Stimulated activated CD8-positive, alpha-beta memory T cell treated with anti-CD3 and anti-CD28 coated beads, Interleukin-4, amount 100 ng/mL, for 48 hours (primary cell): ENCODE measurements around the gene POLR1C.
"Not testable (repeated sequence)": the region's sequence is repeated elsewhere in the genome, so short reads cannot be mapped to it uniquely, and the experiment has no call there.

ENCODE experiments used
- DNase-seq: peaks from one replicate; pipeline ENCODE4 v3.0.0-alpha.2; 2020

Gene POLR1C, protein sequence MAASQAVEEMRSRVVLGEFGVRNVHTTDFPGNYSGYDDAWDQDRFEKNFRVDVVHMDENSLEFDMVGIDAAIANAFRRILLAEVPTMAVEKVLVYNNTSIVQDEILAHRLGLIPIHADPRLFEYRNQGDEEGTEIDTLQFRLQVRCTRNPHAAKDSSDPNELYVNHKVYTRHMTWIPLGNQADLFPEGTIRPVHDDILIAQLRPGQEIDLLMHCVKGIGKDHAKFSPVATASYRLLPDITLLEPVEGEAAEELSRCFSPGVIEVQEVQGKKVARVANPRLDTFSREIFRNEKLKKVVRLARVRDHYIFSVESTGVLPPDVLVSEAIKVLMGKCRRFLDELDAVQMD

GRCh38 chr6:43516697-43517504 is at the start of gene POLR1C, which contains the start of gene YIPF3:
Gene POLR1C (plus strand): TSS chr6:43517089. CDS start chr6:43517110, 21 bp downstream.
Gene YIPF3 (minus strand): TSS chr6:43516926. CDS start chr6:43516807, 119 bp downstream.
- DNase-seq, result peak; percentile 98

- DNase-seq, result not testable (repeated sequence)
Measured at GRCh38 chr6:43467265-43467664, 49.6 kb upstream of the POLR1C start.

DNA sequence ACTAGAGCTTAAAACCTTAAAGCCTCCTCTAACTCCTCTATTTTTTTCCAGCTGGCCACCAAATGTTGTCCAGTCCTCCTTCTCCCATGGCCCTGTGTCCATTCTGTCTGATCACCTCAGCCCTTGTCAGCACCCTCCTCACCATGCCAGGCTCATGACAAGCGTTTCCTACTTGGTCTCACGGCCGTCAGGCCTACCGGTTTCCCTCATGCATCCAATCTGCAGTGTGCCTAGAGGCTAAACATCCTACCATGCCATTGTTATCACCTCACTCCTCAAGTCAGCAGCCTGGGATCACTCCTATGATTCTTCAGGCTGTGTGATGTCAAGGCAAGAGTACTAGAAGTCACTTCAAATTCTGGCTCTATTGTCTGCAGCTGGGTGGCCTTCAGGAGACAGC is 49.1 kb upstream of the POLR1C start:
- no peak for DNase-seq

DNA sequence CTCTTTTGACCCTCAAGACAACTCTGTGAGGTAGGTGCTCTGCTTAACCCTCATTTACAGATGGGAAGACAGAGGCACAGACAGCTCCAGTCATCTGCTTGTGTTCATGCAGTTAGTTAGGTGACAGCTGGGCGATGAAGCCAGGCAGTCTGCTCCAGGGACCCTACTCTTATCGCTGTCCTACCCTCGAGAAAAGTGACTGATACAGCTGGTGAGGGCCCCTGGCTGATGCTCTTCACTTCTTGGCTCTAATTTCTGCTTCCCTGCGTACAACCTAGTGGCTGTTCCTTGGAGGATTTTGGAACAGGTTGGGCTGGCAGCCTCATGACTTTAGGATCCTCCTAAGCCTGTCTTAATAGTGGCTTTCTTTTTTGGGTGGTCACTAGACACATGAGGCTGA is 48.6 kb upstream of the POLR1C start:
- DNase-seq, result no peak

DNA sequence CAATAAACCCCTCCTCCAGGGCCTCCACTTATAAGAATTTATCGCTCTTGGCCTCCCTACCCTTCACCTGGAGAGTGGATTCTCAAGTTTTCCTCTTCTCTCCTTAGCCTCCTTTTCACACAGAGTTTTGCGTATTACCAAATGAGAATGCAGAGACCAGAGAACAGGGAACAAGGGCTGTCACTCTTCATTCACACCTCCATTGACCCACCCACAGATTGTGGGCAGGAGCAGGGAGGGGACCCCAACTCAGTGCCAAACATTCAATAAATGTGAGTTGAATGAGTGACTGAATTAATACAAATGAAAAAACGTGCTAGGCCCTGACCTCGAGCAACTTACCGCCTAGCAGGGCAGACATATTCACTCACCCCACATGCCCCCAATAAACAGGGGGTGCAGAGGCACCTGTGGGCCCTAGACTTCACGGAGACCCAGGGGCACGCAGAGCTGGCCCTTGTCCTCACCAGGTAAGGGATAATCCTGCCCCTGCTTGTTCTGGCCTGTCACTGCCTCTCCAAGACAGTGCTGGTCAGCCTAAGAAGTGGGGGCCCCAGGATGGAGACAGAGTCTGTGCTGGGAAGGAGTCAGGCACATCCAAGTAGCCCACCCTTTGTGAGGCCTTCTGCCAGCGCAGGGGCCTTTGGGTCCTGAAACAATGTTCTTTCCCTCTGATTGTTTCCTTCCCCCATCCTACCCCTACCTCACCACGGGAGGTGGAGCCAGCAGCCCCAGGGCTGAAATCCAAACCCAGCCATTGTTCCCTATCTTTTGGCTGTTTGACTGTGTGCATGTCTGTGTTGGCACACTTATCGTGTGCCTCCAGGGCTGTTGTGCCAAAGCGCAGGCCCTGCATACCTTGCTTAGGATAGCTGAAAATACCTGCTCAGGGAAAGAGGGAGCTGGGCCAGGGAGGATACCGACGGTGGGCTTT is 47.9 kb upstream of the POLR1C start:
- DNase-seq, result no peak

DNA sequence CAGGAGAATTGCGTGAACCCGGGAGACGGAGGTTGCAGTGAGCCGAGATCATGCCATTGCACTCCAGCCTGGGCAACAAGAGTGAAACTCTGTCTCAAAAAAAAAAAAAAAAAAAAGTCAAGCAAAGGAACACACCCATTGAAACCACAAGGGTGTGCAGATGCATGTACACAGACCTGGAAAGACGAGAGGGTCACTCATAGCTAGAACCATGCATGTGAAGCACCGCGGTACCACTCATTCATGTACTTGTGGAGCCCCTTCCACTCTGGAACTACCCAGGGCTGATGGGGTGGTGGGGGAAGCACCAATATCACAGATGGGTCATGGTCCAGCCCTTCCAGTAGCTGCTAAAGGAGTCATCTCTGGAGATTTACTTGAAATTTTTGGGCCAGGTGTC is 46.9 kb upstream of the POLR1C start:
- no peak for DNase-seq

DNA sequence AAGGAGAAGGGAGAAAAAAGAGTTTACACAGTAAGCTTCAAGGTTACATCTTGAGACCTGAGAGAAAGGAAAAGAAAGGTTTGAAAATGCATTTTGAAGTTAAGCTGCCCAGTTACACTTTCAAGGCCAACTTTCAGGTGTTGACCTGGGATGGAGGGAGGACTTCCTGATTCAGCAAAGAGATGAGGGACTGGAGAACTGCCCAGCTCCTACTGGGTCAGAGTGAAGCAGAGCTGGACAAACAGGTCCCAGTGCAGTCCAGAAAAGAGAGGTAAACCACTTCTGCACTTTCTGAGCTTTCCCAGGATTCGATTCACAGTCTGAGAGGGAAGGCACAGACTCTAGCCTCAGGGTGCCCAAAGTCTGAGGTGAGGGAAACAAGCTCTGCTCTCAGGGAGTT is 45.5 kb upstream of the POLR1C start:
- no peak for DNase-seq

DNA sequence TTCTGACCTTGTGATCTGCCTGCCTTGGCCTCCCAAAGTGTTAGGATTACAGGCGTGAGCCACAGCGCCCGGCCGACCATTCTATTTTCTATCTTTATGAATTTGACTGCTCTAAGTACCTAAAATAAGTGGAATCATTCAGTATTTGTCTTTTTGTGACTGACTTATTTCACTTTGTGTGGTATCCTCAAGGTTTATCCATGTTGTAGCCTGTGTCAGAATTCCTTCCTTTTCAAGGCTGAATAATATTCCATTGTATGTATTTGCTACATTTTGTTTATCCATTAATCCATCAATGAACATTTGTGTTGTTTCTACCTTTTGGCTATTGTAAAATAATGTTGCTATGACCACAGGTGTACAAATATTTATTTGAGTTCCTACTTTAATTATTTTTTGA is 44.4 kb upstream of the POLR1C start:
- no peak for DNase-seq

DNA sequence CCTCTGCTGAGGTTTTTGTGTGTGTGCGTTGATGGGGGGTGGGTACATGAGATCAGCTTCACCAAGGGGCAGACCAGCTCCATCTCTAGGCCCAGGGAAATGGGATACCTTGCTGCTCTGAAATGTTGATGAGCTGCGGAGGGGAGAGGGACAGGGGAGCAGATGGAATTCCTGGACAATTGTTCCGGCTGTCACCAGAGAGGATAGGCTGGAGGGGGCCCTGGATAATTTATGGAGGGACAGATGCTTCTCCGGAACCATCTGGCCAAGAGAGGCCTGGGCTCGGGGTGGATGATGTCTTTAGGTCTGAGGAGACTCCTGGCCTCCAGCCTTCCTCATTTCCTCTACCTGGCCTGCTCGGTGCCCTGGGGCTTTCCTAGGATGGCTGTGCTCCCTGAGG is 41.4 kb upstream of the POLR1C start:
- no peak for DNase-seq

GRCh38 chr6:43476746-43477145 is 40.1 kb upstream of the POLR1C start:
- DNase-seq, result no peak

- peak; percentile 100 for DNase-seq
Measured at GRCh38 chr6:43477235-43478007, 39.5 kb upstream of the POLR1C start, which contains the start of gene TJAP1. Gene TJAP1 (plus strand): TSS chr6:43477570. CDS start chr6:43499002, 21,432 bp downstream.

DNA sequence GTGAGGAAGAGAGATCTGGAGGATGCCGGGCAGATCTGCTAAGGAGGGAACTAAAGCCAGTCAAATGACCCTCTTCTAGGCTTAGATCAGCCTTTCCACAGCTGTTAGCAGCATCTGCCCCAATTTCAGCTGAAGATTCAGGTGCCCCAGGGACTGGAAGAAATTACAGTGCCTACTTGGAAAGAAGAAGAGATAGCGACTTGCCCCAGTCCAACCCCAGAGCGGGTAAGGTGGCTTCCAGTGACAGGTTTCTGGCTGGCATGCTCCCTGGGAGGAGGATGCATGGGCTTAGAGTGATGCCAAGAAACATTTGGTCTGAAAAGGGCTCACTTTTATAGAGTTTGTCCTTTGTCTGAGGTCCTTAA is 38.9 kb upstream of the POLR1C start:
- no peak for DNase-seq

DNA sequence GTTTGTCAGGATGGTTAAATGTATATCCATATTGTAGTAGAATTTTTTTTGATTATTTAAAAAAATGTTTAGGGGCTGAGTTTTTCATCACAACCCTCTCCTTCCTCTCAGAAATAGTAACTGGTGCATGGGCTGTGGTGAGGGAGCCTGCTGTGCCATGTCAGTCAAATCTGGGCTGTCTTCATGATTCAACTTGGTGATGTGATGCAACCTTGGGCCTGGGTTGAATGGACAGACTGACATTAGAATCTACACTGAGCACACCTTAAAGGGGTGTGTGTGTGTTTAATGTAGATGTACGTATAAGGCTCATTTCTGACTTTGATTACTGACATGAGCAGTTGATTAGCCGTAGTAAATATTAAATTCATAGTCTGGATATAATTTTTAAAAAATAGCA is 35.8 kb upstream of the POLR1C start:
- no peak for DNase-seq

DNA sequence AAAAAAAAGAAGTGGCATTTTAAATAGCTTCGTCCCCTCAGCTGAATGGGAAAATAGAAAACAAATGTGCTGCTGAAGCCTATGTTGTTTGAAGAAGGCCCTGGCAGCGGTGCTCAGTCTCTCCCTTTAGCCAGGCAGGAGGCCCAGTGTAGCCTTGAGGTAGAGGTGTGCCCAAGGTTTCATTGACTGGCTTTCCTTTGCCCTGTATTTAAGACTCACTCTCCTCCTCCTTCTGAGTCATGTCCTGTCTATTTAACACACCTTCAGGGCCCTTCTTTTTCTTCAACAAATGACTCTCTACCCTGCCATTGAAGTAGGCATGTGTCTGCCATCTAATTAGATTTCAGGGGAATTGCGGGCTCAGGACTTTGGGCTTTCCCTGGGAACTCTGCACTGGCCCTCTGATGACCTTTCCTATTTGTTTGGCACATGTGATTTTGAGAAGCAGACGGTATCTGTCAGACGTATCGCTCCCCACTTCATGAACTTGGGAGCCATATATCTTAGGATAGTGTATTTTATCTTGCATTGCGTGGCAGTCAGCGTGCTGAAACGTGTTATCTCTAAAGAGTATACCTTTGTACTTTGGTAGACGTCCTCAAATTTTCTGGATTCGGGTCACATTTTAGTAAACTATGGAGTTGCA is 35.2 kb upstream of the POLR1C start:
- DNase-seq, result no peak

DNA sequence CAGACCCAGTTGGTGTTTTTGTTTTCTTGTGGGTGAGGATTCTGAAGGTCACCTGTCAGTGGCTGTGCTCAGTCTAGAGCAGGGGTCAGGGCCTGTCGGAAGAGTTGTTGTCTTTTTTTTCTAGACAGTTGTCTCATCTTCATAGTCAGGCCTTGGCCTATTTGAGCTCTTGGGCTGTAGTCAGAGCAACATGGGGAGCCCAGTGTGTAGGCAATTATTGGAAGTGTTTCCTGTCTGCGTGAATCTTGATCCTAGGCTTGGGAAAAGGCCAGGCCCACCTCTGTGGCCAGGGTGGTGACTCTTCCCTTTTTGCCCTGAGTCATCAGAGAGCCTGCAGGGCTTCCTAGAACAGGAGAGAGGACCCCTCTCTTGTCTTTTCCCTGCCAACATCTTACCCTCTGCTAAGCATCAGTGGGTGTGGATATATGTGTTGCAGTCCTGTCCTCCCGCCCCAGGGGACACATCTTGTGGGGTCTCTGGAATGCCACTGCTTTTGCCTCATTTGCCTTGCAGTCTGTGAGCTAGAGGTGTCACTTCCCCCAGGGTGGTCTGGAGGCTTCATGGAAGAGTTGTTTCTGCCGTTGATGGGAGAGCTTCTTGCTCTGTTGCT is 28.1 kb upstream of the POLR1C start:
- no peak for DNase-seq

DNA sequence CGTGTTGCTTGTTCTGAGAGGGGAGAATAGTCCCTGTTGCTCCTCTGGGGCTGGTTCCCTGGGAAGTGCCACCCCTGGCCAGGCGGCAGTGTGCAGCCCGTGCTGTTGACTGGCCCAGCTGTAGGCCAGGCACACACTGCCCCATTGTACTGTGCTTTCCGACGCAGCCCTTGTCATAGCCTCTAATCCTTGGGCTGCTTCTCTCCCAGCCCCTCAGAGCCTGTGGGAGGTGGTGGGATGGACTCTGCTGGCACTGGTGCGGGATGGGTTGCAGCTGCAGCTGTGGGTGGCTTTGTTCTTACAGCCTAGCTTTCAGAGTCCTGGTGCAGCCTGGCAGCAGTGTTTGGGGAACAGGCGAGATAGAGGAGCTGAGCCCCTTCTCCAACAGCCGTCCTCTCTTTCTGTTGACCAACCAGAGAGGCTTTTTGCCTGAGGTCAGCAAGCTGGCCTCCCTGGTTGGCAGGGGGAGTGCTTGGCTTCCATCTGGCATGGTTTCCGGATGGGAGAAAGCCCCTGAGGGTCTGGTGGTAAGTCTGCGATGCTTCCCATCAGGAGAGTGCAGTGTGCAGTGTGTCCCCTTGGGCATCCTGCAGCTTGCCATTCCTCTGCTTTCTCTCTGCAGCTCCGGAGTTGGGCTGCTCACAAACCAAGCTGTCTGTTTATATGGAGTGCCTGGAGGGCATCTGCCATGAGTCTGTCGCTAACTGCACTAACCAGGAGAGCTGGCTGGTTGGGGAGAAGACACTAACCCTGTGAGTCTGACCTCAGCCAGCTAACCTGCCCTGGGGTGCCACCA is 27.4 kb upstream of the POLR1C start:
- no peak for DNase-seq

- no peak for DNase-seq
Measured at GRCh38 chr6:43490523-43490939, 26.4 kb upstream of the POLR1C start.

DNA sequence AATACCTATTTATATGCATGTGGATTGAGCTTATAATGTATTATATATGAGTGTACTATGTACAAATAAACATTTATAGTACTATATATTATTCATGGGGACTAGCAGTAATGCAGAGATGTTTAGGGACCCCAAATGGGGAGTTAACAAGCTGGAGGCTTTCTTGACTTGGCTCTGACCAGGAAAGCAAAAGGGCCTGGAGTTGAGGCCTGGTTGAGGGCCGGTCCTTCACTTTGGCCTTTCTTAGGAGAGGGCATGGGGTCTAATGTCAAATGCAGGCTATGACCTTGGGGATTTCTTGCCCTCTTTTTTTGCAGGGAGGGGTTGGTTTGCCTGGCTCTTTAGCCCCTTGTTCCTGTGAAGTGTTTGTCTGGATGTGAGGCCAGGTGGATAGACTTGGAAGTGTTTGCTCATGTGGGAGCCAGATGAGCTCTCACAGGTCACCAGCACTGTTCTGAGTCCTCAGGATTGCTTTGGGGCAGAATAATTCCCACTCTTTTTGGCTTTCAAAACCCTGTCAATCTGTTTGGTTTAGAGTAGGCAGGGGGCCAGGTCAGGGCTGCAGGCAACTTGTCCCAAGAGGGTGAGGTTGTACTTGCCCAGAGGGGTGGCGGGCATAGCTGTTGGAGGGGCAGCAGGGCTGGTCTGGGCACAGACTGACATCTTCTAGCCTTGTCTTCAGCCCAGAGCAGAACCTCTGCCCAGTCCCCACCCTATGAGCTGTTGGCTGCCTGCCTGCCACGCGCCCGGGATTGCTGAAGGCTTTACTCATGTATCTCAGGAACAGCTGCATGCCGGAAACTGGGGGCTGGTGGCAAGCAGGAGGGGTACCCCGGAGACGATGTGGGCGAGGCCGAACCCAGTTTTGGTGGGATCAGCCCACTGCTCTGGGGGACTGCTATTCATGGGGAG is 24.9 kb upstream of the POLR1C start:
- DNase-seq, result no peak

- no peak for DNase-seq
Measured at GRCh38 chr6:43492673-43493072, 24.2 kb upstream of the POLR1C start.
